ENCODE results near the gene CHM. TPM values are rescaled to one million over a fixed set of nuclear protein-coding genes. Genes with fewer than 3 reads are reported as not detected.
A peak's percentile ranks its signal among the peaks of the same experiment; 100 is the strongest.

Gene CHM, protein sequence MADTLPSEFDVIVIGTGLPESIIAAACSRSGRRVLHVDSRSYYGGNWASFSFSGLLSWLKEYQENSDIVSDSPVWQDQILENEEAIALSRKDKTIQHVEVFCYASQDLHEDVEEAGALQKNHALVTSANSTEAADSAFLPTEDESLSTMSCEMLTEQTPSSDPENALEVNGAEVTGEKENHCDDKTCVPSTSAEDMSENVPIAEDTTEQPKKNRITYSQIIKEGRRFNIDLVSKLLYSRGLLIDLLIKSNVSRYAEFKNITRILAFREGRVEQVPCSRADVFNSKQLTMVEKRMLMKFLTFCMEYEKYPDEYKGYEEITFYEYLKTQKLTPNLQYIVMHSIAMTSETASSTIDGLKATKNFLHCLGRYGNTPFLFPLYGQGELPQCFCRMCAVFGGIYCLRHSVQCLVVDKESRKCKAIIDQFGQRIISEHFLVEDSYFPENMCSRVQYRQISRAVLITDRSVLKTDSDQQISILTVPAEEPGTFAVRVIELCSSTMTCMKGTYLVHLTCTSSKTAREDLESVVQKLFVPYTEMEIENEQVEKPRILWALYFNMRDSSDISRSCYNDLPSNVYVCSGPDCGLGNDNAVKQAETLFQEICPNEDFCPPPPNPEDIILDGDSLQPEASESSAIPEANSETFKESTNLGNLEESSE
- 25.5 and 30.9 TPM in 2 replicates for total RNA-seq
- 20.5 TPM for total RNA-seq (2013)
- 8.9 and 13.7 TPM in 2 replicates for polyA plus RNA-seq
- polyA minus RNA-seq: 10.4 and 10.6 TPM in 2 replicates

DNA sequence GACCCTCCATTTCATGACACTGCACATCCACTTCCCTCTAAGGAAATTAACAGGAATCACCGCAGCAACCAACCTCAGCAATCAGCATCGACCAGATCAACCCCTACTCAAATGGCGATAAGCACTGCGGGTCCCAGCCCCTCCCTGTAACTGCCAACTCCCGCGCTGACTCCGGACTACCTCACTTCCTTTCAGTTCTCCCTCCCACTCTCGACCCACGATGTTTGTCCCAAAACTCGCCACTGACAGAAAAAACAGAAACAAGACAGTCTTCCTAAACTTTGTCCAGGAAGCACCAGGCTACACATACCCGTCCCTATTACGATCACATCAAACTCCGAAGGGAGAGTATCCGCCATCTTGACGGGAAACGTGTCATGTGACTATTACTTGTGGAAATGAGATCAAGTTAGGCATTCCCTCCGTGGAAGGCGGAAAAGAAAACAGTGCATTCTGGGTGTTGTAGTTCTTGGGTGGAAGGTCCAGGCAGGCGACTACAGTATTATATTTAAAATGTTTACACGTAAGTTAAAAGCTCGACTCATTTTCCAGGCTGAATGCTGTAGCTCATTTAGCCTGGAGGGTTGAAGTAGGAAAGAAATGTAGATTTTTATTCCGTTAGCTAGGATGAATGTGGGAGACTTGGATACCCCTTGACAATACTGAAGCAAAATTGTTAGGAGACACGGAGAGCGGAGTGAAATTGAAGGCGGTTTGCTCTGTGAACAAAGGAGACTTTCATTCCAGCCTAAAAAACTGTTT is at the start of gene CHM:
Gene CHM (minus strand): TSS at position 385 of the 762 bp plus-strand sequence. CDS start 26 bp downstream, at position 359.
- Histone ChIP-seq H3K9me3 (ENCODE audit: control extremely low read depth in 1 of 3, control insufficient read depth in 2 of 3, insufficient read depth in 1 of 3, low read length in 2 of 3) (no peaks in the 10 kb centered on the region), H3K27me3 (replicated peaks in 1 of 4; ENCODE audit: control extremely low read depth in 1 of 4, control insufficient read depth in 3 of 4, insufficient read depth in 4 of 4, low read length in 3 of 4) (no peaks in the 10 kb centered on the region), H3K4me3 (ENCODE audit: control extremely low read depth in 1 of 5, extremely low read depth in 1 of 5, insufficient read depth in 1 of 5, low read depth in 2 of 5, low read length in 4 of 5) (peak within 1 kb of the TSS; percentile 70 to 91 (median 81)), H4K20me1 (ENCODE audit: control insufficient read depth, insufficient read depth, low read length, poor library complexity, severe bottlenecking) (no peaks in the 10 kb centered on the region), H3K27ac (ENCODE audit: low read length in 2 of 2) (peak within 1 kb of the TSS; percentile 87 to 89), H3K4me1 (ENCODE audit: control insufficient read depth in 2 of 2, insufficient read depth in 2 of 2, low read length in 2 of 2) (peaks cover 11 to 17% of the 10 kb centered on the region in 2 donors), H3K4me2 (replicated peaks; ENCODE audit: low read depth, low read length, poor library complexity, severe bottlenecking) (peak within 1 kb of the TSS; percentile 73), H3K9ac (ENCODE audit: low read length) (peak within 1 kb of the TSS; percentile 89), H3K79me2 (ENCODE audit: control insufficient read depth, insufficient read depth, low read length) (peaks cover 50% of the 10 kb centered on the region), H2AFZ (ENCODE audit: insufficient read depth, low read depth, low read length, poor library complexity, severe bottlenecking) (peak within 1 kb of the TSS; percentile 83), H3K36me3 (replicated peaks in 1 of 2; ENCODE audit: control extremely low read depth in 1 of 2, control insufficient read depth in 1 of 2, extremely low read depth in 1 of 2, insufficient read depth in 2 of 2, low read length in 1 of 2) (no peaks in the 10 kb centered on the region)
- Mint-ChIP-seq H3K4me3 (no peak within 1 kb of the TSS), H3K4me1 (peaks cover 12% of the 10 kb centered on the region), H3K9me3 (ENCODE audit: insufficient read depth) (no peaks in the 10 kb centered on the region), H3K27ac (no peak within 1 kb of the TSS), H3K27me3 (peaks cover 6% of the 10 kb centered on the region)
- POLR2A ChIA-PET: no interaction called here
- 1% methylated on average over 10 of the region's 25 CpGs for WGBS (ENCODE audit: insufficient coverage)
- ATAC-seq (ENCODE audit: low read depth) (peak; percentile 93), DNase-seq (peak; percentile 84)
- CTCF ChIA-PET: no interaction called here
- no peak for TF ChIP-seq EZH2 (IDR thresholded peaks at IDR 0.05; ENCODE audit: borderline replicate concordance, insufficient read depth, low read depth, low read length, poor library complexity, severe bottlenecking)
- TF ChIP-seq, protein P1, sequence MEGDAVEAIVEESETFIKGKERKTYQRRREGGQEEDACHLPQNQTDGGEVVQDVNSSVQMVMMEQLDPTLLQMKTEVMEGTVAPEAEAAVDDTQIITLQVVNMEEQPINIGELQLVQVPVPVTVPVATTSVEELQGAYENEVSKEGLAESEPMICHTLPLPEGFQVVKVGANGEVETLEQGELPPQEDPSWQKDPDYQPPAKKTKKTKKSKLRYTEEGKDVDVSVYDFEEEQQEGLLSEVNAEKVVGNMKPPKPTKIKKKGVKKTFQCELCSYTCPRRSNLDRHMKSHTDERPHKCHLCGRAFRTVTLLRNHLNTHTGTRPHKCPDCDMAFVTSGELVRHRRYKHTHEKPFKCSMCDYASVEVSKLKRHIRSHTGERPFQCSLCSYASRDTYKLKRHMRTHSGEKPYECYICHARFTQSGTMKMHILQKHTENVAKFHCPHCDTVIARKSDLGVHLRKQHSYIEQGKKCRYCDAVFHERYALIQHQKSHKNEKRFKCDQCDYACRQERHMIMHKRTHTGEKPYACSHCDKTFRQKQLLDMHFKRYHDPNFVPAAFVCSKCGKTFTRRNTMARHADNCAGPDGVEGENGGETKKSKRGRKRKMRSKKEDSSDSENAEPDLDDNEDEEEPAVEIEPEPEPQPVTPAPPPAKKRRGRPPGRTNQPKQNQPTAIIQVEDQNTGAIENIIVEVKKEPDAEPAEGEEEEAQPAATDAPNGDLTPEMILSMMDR (IDR thresholded peaks at IDR 0.05): no peak
- intact Hi-C loops (cut with micrococcal nuclease): no loop called here

Measured in B cell (primary cell).